ENCODE measurements around the gene ABHD18. TPM values are rescaled to one million over a fixed set of nuclear protein-coding genes. Genes with fewer than 3 reads are reported as not detected.

ABHD18 gene
- polyA plus RNA-seq, 1 of the 3 experiments (the other 2 are of a cell fraction) = 2.0 TPM

- H3K4me2 ChIP-seq = no peak overlapping the region
- H2AFZ ChIP-seq (ENCODE audit: low read depth) = no peak overlapping the region
- peaks cover 7 to 32% of the 10 kb centered on the region in 2 experiments for H3K36me3 ChIP-seq (replicated peaks in 1 of 2; ENCODE audit: control insufficient read depth in 1 of 2, insufficient read depth in 2 of 2, low read length in 1 of 2)
- H3K4me3 ChIP-seq (ENCODE audit: low read depth in 2 of 2, low read length in 1 of 2) = no peak overlapping the region
- WGBS (ENCODE audit: low lambda C conversion rate) = 92% methylated on average over 2 of the region's 2 CpGs
- H3K9ac ChIP-seq = no peak overlapping the region
- no peaks in the 10 kb centered on the region for H4K20me1 ChIP-seq (ENCODE audit: insufficient read depth)
- no peak for TF ChIP-seq FOXJ3 (CRISPR knock-in tag; IDR thresholded peaks at IDR 0.05)
- TF ChIP-seq CHD2 (IDR thresholded peaks at IDR 0.05; ENCODE audit: low read length, partially characterized antibody) = no peak
- no peak for TF ChIP-seq MXI1 (IDR thresholded peaks at IDR 0.05; ENCODE audit: low read depth, low read length)
- TF ChIP-seq POLR2AphosphoS5 (IDR thresholded peaks at IDR 0.05; ENCODE audit: low read depth, low read length) = no peak
- TF ChIP-seq TAF1 (IDR thresholded peaks at IDR 0.05; ENCODE audit: borderline replicate concordance, low read depth, low read length) = no peak
- TF ChIP-seq USF1 (IDR thresholded peaks at IDR 0.05; ENCODE audit: borderline replicate concordance, low read depth) = no peak
- no peak for TF ChIP-seq TCF12 (IDR thresholded peaks at IDR 0.05)
- TF ChIP-seq MAX (IDR thresholded peaks at IDR 0.05; ENCODE audit: low read depth) = no peak
- TF ChIP-seq EP300 (IDR thresholded peaks at IDR 0.05; ENCODE audit: borderline replicate concordance in 1 of 2, low read depth in 1 of 2, low read length in 1 of 2) = no peak
- TF ChIP-seq FOXM1 (IDR thresholded peaks at IDR 0.05; ENCODE audit: low read depth) = no peak
- TF ChIP-seq FOSL2 (IDR thresholded peaks at IDR 0.05; ENCODE audit: borderline replicate concordance, low read depth) = no peak
- no peak for TF ChIP-seq SMC3 (IDR thresholded peaks at IDR 0.05; ENCODE audit: low read depth, low read length)
- TF ChIP-seq YY1 (IDR thresholded peaks at IDR 0.05; ENCODE audit: low read depth) = no peak
- no peak for TF ChIP-seq IRF3 (IDR thresholded peaks at IDR 0.05; ENCODE audit: low read depth, low read length)
- no peak for TF ChIP-seq USF2 (IDR thresholded peaks at IDR 0.05; ENCODE audit: borderline replicate concordance, low read depth, low read length)
- no peak for TF ChIP-seq MEF2A (IDR thresholded peaks at IDR 0.05; ENCODE audit: borderline replicate concordance, low read depth)
- TF ChIP-seq SIN3A (IDR thresholded peaks at IDR 0.05; ENCODE audit: borderline replicate concordance, low read depth, low read length) = no peak
- no peaks in the 10 kb centered on the region for H3K27me3 ChIP-seq (ENCODE audit: insufficient read depth)
- H3K79me2 ChIP-seq (ENCODE audit: insufficient read depth) = peaks cover 3% of the 10 kb centered on the region; the same call in 1 of the 2 replicates
- DNase-seq = no peak
- CTCF ChIA-PET = no interaction called here
- no peaks in the 10 kb centered on the region for H3K9me2 ChIP-seq
- no peaks in the 10 kb centered on the region for H3K4me1 ChIP-seq (ENCODE audit: control insufficient read depth in 1 of 2, insufficient read depth in 2 of 2, low read depth in 1 of 2, low read length in 1 of 2)
- no peaks in the 10 kb centered on the region for H3K9me3 ChIP-seq
- no peaks in the 10 kb centered on the region for H3F3A ChIP-seq (replicated peaks; ENCODE audit: insufficient read depth)
- POLR2A ChIA-PET = no interaction called here
- no peak overlapping the region for H3K27ac ChIP-seq (ENCODE audit: low read depth in 2 of 2, low read length in 1 of 2)
Measured at GRCh38 chr4:127982445-127982844, 17.2 kb downstream of the ABHD18 start.
